Erythroblast (primary cell): ENCODE measurements around the gene HEXB.

Experiments
- GATA1 ChIP-seq: IDR thresholded peaks from 2 replicates; pipeline ENCODE4 v1.6.1; 2011; ENCODE audit warnings: low read depth, mild to moderate bottlenecking, control low read depth, low read length, moderate library complexity
- POLR2A ChIP-seq: IDR thresholded peaks from 2 replicates; pipeline ENCODE4 v1.6.1; 2011; ENCODE audit warnings: mild to moderate bottlenecking, low read length

DNA sequence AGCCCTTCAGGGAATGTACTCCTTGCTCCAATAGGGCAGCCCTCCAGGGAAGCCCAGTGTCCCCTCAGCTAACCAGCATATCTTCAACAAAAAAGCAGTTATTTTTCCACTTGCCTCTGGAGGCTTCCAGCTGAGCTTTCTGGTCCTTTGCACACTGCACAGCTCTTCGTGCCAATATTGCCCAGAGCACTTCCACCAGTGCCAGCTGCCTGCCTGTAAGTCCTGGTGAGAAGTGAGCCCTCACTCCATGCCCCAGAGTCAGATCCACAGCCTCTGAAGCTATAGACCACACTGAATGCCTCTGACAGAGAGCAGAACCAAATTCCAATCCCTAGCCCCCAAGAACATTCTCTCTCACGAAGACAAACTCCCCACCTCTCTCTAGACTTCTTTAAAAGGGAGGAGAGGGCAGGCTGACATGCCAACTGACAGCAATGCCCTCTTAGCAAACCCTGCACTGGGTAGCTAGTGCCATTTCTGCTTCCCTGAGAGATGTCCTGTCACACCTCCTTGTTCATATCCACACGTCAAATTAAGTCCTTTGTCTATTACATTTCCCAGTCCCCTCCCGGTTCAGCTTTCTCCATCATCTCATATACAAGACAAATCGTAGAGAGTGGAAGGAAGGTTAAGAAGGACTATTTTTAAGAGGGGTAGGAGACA, 12.7 kb upstream of the HEXB start:
- TF ChIP-seq POLR2A (no peak), GATA1 (no peak)
